Right renal pelvis (tissue), 4 donors: ENCODE measurements around the gene PITX1. TPM values are rescaled to one million over a fixed set of nuclear protein-coding genes. Genes with fewer than 3 reads are reported as not detected.

ENCODE experiments used
- DNase-seq, 4 donors: peaks; one replicate each; pipeline ENCODE4 v3.0.0-alpha.2; 2013; ENCODE audit warnings: low read depth in 4 of 4, low spot score in 3 of 4, missing footprints in 1 of 4
- polyA plus RNA-seq, 4 donors: library from polyadenylated mRNA; unstranded; fragments of 120-200 nt; gene quantifications; one replicate each; pipeline ENCODE4 v1.2.1, GENCODE V29; 2013; ENCODE audit not compliant: insufficient read length in 4 of 4

PITX1 gene
- polyA plus RNA-seq, 4 donors = 0.05 TPM; not detected in 3

DNA sequence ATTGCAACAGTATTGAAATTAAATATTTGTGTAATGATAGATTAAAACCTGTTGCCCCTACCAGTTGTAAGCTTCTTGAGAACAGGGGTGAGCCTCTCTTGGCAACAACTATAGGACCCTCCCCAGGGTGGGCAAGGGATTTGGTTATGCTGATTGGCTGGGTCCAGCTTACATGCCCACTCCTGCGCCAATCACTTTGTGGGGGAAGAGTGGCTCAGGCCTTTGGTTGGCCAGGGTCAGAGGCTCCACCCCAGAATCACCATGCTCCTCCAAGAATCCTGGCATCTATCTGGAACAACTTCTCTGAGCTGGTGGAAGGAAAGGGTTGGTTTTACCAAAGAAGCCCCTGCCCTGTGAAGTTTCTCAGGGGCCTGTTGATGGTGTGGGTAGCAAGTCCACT, 8.6 kb upstream of the PITX1 start:
- DNase-seq = no peak

- no peak for DNase-seq
Observed at GRCh38 chr5:135041726-135042125, 7.7 kb upstream of the PITX1 start.

DNA sequence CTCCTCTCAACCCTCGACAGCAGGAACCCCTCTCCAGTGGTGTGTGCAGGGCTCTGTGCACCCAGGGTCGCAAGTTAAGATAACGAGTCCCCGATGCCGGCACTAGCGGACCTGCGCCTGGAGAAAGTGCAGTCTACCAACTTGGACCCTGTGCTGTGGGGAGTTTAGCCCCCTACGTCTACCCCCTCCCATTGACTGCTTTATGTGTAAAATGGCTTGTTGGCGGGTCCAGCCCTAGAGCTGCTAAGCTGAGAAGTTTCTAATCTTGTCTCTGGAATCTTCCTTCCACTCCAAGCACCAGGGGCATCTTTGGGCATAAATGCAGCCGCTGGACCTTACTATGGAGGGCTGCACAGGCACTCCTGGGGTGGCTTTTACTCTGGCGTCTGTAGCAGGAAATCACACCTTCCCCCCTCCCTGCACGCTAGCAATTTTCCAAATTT, 7.1 kb upstream of the PITX1 start:
- DNase-seq = no peak

DNA sequence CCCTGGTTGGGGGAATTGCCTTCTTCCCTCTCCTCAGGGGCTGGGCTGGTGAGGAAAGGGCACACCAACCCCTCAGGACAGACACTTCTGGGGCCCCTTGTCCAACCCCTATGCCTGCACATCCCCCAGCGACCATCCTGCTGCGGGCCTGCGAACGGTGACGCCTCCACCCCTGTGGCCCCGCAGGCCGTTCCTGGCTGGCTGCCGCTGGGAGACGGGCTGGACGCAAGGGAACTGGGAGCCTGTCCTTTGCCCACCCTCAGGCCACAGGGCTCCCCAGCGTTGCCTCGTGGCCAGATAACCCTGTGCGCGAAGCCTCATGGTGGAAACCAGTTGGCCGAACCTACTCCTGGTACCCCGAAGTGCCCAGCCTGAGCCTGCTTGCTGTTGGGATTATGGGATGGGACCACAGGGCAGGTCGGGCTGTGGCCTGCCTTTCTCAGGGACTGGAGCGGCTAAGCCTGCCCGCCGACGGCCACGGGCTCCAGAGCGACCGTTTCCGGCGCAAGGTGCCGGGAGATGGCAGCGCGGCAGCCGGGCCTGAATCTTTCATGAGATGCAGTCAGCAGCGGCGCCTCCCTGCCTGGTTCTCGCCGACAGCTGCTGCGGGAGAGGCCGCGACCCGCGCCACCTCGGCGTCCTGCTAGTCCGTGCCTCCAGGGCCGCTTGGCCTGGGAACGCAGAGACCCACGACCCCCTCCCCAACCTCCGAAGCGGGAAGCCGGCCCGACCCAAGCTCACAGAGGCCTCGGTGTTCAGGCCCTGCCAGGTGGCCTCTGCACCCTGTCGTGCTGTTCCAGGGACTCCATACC, 6.5 kb upstream of the PITX1 start:
- no peak for DNase-seq

GRCh38 chr5:135040034-135040332, 6.0 kb upstream of the PITX1 start:
- DNase-seq = no peak

GRCh38 chr5:135039271-135040033, 5.4 kb upstream of the PITX1 start:
- DNase-seq = no peak

DNA sequence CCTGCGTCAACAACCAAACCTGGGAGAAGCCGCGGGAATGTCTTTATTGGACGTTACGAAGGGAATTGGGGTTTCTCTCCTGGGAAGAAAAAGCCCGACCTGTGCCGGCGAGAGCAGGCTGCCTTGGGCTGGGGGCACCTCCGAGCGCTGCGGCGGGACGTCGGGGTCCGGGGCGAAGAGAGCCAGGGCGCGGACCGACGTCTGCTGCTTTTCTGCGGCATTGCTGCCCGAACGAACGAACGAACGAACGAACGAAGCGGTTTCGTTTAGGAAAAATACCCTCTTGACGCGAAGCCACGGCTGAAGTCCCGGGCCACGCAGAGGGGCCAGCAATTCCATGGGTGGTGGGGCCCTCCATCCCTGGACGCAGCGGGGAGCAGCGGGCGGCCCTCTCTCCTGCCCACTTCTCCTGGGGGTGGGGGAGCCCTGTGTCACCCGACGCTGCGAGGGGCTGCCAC, 4.8 kb upstream of the PITX1 start:
- no peak for DNase-seq

GRCh38 chr5:135038205-135038812, 4.3 kb upstream of the PITX1 start:
- no peak for DNase-seq

GRCh38 chr5:135037519-135038204, 3.6 kb upstream of the PITX1 start:
- no peak for DNase-seq

DNA sequence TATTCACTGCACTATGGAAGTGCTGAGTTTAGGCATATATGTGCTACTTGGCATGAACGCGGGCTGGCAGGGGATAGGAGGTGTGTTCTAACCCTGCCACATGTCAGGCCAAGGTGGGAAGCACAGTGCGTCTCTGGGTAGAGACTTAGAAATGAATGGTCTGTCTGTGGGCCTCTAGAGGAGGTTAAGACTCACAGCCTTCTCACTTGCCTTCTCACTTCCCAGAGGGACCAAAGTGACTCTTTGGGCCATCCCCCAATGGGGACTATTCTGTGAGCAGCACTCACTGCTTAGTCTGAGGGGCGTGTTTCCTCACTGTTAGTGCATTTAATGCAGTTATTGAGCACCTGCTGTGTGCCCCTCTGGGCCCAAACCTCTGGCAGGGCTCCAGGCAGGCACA, 2.4 kb upstream of the PITX1 start:
- no peak for DNase-seq

DNA sequence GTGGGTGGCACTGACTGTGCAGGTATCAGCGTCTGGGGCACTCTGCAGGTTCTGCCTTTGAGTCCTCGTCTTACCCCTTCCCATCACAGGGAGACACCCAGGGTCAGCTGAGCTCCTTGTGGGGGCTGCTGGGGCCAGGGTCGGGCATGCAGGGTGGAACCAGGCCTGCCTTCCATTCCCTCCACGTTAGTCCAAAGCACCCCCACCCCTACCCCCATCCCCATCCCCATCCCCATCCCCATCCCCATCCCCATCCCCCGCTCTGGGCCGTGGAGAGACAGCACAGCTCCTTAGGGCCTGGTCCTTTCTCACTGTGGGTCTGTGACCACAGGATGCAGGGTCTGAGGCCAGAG, 1.6 kb upstream of the PITX1 start:
- no peak for DNase-seq

GRCh38 chr5:135034963-135035677, 1.1 kb upstream of the PITX1 start:
- no peak for DNase-seq

DNA sequence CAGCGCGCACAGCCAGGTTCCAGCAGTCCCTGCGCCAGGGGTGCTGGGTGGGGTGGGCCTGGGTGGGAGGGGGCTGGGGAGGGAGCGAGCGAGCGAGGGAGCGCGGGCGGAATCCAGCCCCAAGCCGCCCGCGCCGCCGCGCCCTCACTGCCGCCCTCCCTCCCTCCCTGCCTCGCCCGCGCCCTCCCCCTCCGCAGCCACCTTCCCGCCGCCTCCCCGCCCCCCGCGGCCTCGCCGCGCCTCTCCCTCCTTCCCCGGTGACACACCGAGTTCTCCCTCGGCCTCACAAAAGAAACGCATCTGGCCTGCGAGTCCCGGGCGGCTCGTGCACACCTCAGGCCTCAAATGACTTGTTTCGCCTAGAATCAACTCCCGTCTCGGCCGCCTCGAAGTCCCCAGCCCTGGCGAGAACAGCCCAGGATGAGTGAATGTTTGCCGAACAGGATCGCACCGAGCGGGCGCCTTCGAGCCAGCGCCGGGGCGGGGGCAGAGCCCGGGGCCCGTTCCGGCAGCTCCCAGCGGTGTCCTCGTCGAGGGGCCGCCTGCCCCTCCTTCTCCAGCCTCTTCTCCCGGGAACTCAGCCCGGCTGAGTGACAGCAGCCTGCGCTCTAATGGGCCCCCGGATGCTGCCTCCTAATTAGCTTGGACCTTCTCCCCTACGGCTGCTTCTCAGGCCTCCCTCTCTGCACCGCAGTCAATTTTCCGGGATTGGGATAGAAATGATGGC, 371 bp upstream of the PITX1 start:
- DNase-seq = no peak

DNA sequence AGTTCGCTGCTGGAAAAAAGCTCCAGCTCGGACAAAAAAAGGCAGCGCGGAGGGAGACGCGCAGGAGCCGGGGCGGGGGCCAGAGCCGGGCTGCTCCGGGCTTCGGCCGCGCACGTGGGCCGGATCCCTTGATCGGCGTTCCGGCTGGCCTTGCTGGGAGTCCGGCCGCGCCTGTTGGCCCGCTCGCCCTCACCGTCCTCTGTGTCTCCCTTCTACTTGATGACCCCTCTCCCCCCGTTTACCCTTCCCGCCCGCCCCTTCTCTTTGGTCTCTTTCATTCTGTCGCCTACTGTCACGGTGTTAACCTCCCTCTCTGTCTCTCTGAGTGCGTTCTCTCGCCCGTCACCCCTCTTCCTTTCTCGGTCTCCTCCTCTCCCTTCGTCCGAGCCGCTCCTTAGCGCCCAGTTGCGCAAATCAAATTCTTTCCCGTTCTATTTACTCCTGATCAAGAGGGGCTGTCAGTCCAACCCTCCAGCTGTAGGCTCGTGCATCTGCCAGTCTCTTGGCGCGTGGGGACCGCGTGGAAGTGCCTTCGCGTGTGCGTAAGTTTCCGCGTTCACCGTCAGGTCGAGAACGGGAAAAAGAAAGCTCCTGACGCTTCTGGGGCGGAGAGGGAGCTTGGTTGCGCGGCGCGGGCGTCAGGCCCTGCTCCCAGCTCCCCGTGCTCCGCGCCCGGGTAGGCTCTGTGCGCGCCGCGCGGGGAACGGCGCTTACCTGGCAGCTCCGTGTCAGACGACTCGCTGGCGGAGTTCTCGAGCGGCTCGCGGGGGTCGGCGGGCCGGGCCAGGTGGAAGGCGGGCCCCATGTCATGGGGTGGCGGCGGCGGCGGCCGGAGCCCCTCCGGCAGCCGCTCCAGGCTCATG, 798 bp downstream of the PITX1 start:
- no peak for DNase-seq

DNA sequence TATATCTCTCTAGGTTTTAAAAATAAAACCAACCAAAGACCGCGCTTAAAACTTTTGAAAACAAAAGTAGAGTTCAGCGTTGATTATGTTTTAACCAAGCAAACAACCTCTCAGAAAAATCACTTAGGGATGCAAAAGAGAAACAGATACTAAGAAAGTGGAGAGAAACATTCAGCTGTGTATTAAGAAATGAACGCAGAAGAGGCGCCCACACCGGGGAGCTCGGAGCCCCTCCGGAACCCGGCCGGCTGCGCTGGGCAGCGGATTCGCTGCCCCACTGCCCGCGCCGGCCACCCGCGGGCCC, 1.4 kb downstream of the PITX1 start:
- DNase-seq = no peak

- DNase-seq = no peak
Observed at GRCh38 chr5:135031813-135032694, 2.0 kb downstream of the PITX1 start.

- DNase-seq = no peak
Observed at GRCh38 chr5:135030956-135031812, 2.8 kb downstream of the PITX1 start.
